ENCODE data around the gene CCL2. TPM values are rescaled to one million over a fixed set of nuclear protein-coding genes. Genes with fewer than 3 reads are reported as not detected.

The CCL2 gene
- total and polyA plus RNA-seq, 2 of the 8 experiments (the other 6 are each of a cell fraction or from before 2014, with no cell fraction given) = 3.0 to 3.7 TPM

DNA sequence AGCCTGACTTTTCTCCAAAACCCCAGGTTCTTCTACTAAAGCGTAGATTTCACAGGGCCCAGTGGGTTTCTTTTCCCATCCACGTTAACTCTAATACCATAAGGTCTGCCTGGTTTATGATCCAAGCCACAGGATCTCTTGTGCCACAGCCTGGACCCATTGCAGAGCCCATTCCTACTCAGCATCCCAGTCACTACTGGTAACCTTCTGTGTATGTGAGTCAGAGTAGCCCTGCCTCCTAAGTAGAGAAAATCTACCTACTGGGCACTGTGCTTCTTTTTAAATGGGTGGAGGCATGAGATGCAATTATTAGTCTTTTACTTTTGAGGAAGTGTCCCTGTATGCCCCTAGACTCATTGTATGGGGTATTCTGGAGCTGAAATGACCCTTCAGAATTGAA lies 43.9 kb downstream of the CCL2 start (continued):
- TF ChIP-seq KDM5A (IDR thresholded peaks at IDR 0.05; ENCODE audit: low read length) (no peak), CBX5 (IDR thresholded peaks at IDR 0.05; ENCODE audit: low read depth, low read length) (no peak)
